ENCODE results near the gene RAP1GAP2.

DNA sequence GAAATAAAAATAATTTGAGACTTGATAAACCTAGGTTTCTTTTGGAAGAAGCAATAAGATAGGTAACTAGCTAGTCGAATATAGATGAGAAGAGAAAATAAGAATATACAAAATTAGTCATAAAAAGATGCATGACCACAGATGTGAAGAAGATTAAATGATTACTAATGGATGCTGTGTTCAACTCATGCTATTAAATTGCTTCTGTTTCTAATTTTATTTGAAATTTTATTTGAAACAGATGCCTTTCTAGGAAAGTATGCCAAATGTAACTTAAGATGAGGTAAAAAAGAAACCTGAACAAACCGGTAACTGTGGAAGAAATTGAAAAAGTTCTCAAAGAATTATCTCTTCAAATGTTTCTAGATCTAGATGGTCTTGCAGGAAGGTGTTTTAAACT lies 175.6 kb downstream of the RAP1GAP2 start:
- TF ChIP-seq, protein P1, sequence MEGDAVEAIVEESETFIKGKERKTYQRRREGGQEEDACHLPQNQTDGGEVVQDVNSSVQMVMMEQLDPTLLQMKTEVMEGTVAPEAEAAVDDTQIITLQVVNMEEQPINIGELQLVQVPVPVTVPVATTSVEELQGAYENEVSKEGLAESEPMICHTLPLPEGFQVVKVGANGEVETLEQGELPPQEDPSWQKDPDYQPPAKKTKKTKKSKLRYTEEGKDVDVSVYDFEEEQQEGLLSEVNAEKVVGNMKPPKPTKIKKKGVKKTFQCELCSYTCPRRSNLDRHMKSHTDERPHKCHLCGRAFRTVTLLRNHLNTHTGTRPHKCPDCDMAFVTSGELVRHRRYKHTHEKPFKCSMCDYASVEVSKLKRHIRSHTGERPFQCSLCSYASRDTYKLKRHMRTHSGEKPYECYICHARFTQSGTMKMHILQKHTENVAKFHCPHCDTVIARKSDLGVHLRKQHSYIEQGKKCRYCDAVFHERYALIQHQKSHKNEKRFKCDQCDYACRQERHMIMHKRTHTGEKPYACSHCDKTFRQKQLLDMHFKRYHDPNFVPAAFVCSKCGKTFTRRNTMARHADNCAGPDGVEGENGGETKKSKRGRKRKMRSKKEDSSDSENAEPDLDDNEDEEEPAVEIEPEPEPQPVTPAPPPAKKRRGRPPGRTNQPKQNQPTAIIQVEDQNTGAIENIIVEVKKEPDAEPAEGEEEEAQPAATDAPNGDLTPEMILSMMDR (IDR thresholded peaks at IDR 0.05; ENCODE audit: borderline replicate concordance, extremely low read depth, low read length, poor library complexity, severe bottlenecking) = no peak
- no peak for TF ChIP-seq EZH2 (IDR thresholded peaks at IDR 0.05; ENCODE audit: borderline replicate concordance, low read depth, low read length, severe bottlenecking)

Data from DND-41 (cell line).